Karpas-422 (cell line): ENCODE measurements around the gene FER. TPM values are rescaled to one million over a fixed set of nuclear protein-coding genes. Genes with fewer than 3 reads are reported as not detected.
"Not testable (repeated sequence)": the region's sequence is repeated elsewhere in the genome, so short reads cannot be mapped to it uniquely, and the experiment has no call there.

Experiments
- DNase-seq: peaks from one replicate; pipeline ENCODE4 v3.0.0-alpha.2; 2015
- H2AFZ ChIP-seq: fragments of 200-600 bp; sonication (generic); 2 replicates; pipeline ENCODE4 v1.6.1; 2014; ENCODE audit warnings: antibody characterized with exemption, low read length, mixed read lengths
- H3K27ac ChIP-seq: fragments of 200-600 bp; sonication (generic); 2 replicates; pipeline ENCODE4 v1.5.1; 2014; ENCODE audit warnings: mild to moderate bottlenecking, low read length, moderate library complexity
- H3K27me3 ChIP-seq: fragments of 200-600 bp; sonication (generic); 2 replicates; pipeline ENCODE4 v1.6.1; 2014; ENCODE audit warnings: low read length, mixed read lengths
- H3K36me3 ChIP-seq: fragments of 200-600 bp; sonication (generic); 2 replicates; pipeline ENCODE4 v1.6.1; 2014; ENCODE audit warnings: low read length, mixed read lengths; ENCODE audit not compliant: insufficient read depth
- H3K4me1 ChIP-seq: fragments of 200-600 bp; sonication (generic); 2 replicates; pipeline ENCODE4 v1.6.1; 2014; ENCODE audit warnings: mild to moderate bottlenecking, low read length, mixed read lengths
- H3K4me2 ChIP-seq: fragments of 200-600 bp; sonication (generic); 2 replicates; pipeline ENCODE4 v1.6.1; 2014; ENCODE audit warnings: low read length, low read depth, mild to moderate bottlenecking; ENCODE audit not compliant: poor library complexity, severe bottlenecking
- H3K4me3 ChIP-seq: fragments of 200-600 bp; sonication (generic); 2 replicates; pipeline ENCODE4 v1.5.1; 2014; ENCODE audit warnings: mild to moderate bottlenecking, antibody characterized with exemption, low read length, mixed read lengths
- H3K79me2 ChIP-seq: fragments of 200-600 bp; sonication (generic); 2 replicates; pipeline ENCODE4 v1.6.1; 2014; ENCODE audit warnings: mild to moderate bottlenecking, low read length, mixed read lengths
- H3K9ac ChIP-seq: fragments of 200-600 bp; sonication (generic); 2 replicates; pipeline ENCODE4 v1.6.0; 2014; ENCODE audit warnings: low read length
- H3K9me2 ChIP-seq: fragments of 200-600 bp; sonication (generic), shearing (Covaris generic); replicated peaks from 2 replicates; pipeline ENCODE4 v1.6.0; 2014; ENCODE audit warnings: mild to moderate bottlenecking, low read length, moderate library complexity; ENCODE audit not compliant: insufficient read depth
- H3K9me3 ChIP-seq: fragments of 300-700, 200-600 bp; sonication (generic); 2 replicates; pipeline ENCODE4 v1.6.1; 2014; ENCODE audit warnings: low read length, mixed read lengths
- H4K20me1 ChIP-seq: fragments of 200-600 bp; sonication (generic); 2 replicates; pipeline ENCODE4 v1.6.1; 2014; ENCODE audit warnings: mild to moderate bottlenecking, antibody characterized with exemption, low read length, low read depth; ENCODE audit not compliant: insufficient read depth
- total RNA-seq: library from RNA; depleted of rRNA; stranded (reverse); fragments of >200 nt; shearing (Covaris generic); gene quantifications from 2 replicates; pipeline ENCODE4 v1.2.3, GENCODE V29; 2014; ENCODE audit warnings: low replicate concordance

FER gene
- total RNA-seq, 1 experiment from 2014 or later: 14.6 TPM

GRCh38 chr5:108793207-108793606 is 45.5 kb downstream of the FER start:
- no peaks in the 10 kb centered on the region for H4K20me1 ChIP-seq
- H3K36me3 ChIP-seq: no peaks in the 10 kb centered on the region
- no peak overlapping the region for H3K27ac ChIP-seq
- H3K9me2 ChIP-seq: no peaks in the 10 kb centered on the region
- no peaks in the 10 kb centered on the region for H3K9me3 ChIP-seq
- H3K4me1 ChIP-seq: peaks cover 4% of the 10 kb centered on the region; the same call in 1 of the 2 replicates
- H3K9ac ChIP-seq: no peak overlapping the region
- DNase-seq: no peak
- H3K4me3 ChIP-seq: no peak overlapping the region
- H3K79me2 ChIP-seq: no peaks in the 10 kb centered on the region
- no peak overlapping the region for H3K4me2 ChIP-seq
- H3K27me3 ChIP-seq: no peaks in the 10 kb centered on the region
- H2AFZ ChIP-seq: no peak overlapping the region

GRCh38 chr5:108794349-108794748 is 46.7 kb downstream of the FER start:
- not testable (repeated sequence) for H3K9me3 ChIP-seq, H4K20me1 ChIP-seq, H3K36me3 ChIP-seq, H2AFZ ChIP-seq, H3K9me2 ChIP-seq, H3K79me2 ChIP-seq, H3K27me3 ChIP-seq, H3K4me1 ChIP-seq, H3K4me2 ChIP-seq, H3K9ac ChIP-seq, H3K4me3 ChIP-seq, DNase-seq, H3K27ac ChIP-seq

- Histone ChIP-seq H3K27me3 (no peaks in the 10 kb centered on the region), H3K4me1 (peaks cover 4% of the 10 kb centered on the region; the same call in 1 of the 2 replicates), H3K27ac (no peak overlapping the region), H3K9ac (no peak overlapping the region), H4K20me1 (no peaks in the 10 kb centered on the region), H3K4me2 (no peak overlapping the region), H2AFZ (no peak overlapping the region), H3K9me2 (no peaks in the 10 kb centered on the region), H3K79me2 (no peaks in the 10 kb centered on the region), H3K9me3 (no peaks in the 10 kb centered on the region), H3K36me3 (no peaks in the 10 kb centered on the region), H3K4me3 (no peak overlapping the region)
- DNase-seq: no peak
These were observed 49.7 kb downstream of the FER start for GRCh38 chr5:108797396-108797795.

GRCh38 chr5:108797986-108798385 is 50.3 kb downstream of the FER start:
- Histone ChIP-seq H3K4me1 (peaks cover 4% of the 10 kb centered on the region; the same call in 1 of the 2 replicates), H3K4me2 (no peak overlapping the region), H3K36me3 (no peaks in the 10 kb centered on the region), H3K9ac (no peak overlapping the region), H3K9me2 (no peaks in the 10 kb centered on the region), H3K9me3 (no peaks in the 10 kb centered on the region), H3K27ac (no peak overlapping the region), H4K20me1 (no peaks in the 10 kb centered on the region), H3K27me3 (no peaks in the 10 kb centered on the region), H2AFZ (no peak overlapping the region), H3K4me3 (no peak overlapping the region), H3K79me2 (no peaks in the 10 kb centered on the region)
- no peak for DNase-seq

GRCh38 chr5:108798513-108799265 is 51.0 kb downstream of the FER start:
- no peak overlapping the region for H3K4me3 ChIP-seq
- H3K27me3 ChIP-seq: no peaks in the 10 kb centered on the region
- no peaks in the 10 kb centered on the region for H3K9me2 ChIP-seq
- no peak overlapping the region for H2AFZ ChIP-seq
- no peak for DNase-seq
- H3K9me3 ChIP-seq: no peaks in the 10 kb centered on the region
- H3K36me3 ChIP-seq: no peaks in the 10 kb centered on the region
- no peak overlapping the region for H3K9ac ChIP-seq
- H3K4me1 ChIP-seq: peaks cover 4% of the 10 kb centered on the region; the same call in 1 of the 2 replicates
- no peaks in the 10 kb centered on the region for H3K79me2 ChIP-seq
- H4K20me1 ChIP-seq: no peaks in the 10 kb centered on the region
- no peak overlapping the region for H3K4me2 ChIP-seq
- H3K27ac ChIP-seq: no peak overlapping the region

- DNase-seq: no peak
- H3K4me1 ChIP-seq: peaks cover 4% of the 10 kb centered on the region; the same call in 1 of the 2 replicates
- no peaks in the 10 kb centered on the region for H3K27me3 ChIP-seq
- H3K4me2 ChIP-seq: no peak overlapping the region
- no peaks in the 10 kb centered on the region for H3K79me2 ChIP-seq
- H3K36me3 ChIP-seq: no peaks in the 10 kb centered on the region
- no peaks in the 10 kb centered on the region for H4K20me1 ChIP-seq
- H3K9me2 ChIP-seq: no peaks in the 10 kb centered on the region
- H3K9ac ChIP-seq: no peak overlapping the region
- no peaks in the 10 kb centered on the region for H3K9me3 ChIP-seq
- H2AFZ ChIP-seq: no peak overlapping the region
- H3K27ac ChIP-seq: no peak overlapping the region
- no peak overlapping the region for H3K4me3 ChIP-seq
These were observed 53.6 kb downstream of the FER start for GRCh38 chr5:108801301-108801700.

DNA sequence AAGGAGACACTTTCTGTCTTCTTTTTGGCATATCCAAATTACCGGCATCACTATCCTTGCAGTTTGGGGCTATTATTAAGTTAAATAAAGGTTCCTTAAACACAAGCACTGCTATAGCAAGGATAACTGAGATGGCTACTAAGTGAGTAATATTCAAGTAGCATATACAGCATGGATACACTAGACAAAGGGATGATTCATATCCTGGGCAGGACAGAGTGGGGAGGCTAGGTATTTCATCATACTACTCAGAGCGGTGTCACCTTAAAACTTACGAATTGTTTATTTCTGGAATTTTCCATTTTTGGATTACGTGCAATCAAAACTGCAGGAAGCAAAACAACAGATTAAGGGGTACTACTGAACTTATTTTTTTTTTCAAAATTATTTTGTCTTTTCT is 54.1 kb downstream of the FER start:
- Histone ChIP-seq H3K36me3 (no peaks in the 10 kb centered on the region), H3K27me3 (no peaks in the 10 kb centered on the region), H3K4me3 (no peak overlapping the region), H3K4me2 (no peak overlapping the region), H4K20me1 (no peaks in the 10 kb centered on the region), H3K27ac (no peak overlapping the region), H3K79me2 (no peaks in the 10 kb centered on the region), H3K4me1 (peaks cover 4% of the 10 kb centered on the region; the same call in 1 of the 2 replicates), H3K9ac (no peak overlapping the region), H3K9me2 (no peaks in the 10 kb centered on the region), H2AFZ (no peak overlapping the region), H3K9me3 (no peaks in the 10 kb centered on the region)
- no peak for DNase-seq

GRCh38 chr5:108810717-108811116 is 63.0 kb downstream of the FER start:
- no peak overlapping the region for H3K9ac ChIP-seq
- H3K9me3 ChIP-seq: no peaks in the 10 kb centered on the region
- no peak overlapping the region for H2AFZ ChIP-seq
- no peaks in the 10 kb centered on the region for H3K9me2 ChIP-seq
- H3K27me3 ChIP-seq: no peaks in the 10 kb centered on the region
- no peaks in the 10 kb centered on the region for H3K79me2 ChIP-seq
- no peak overlapping the region for H3K4me2 ChIP-seq
- DNase-seq: no peak
- no peaks in the 10 kb centered on the region for H4K20me1 ChIP-seq
- no peak overlapping the region for H3K4me3 ChIP-seq
- H3K36me3 ChIP-seq: no peaks in the 10 kb centered on the region
- H3K27ac ChIP-seq: no peak overlapping the region
- H3K4me1 ChIP-seq: no peaks in the 10 kb centered on the region
